ENCODE results near the gene TRIM61. TPM values are rescaled to one million over a fixed set of nuclear protein-coding genes. Genes with fewer than 3 reads are reported as not detected.

Gene TRIM61
- total and polyA plus RNA-seq, 2 of the 4 experiments (the other 2 are of a cell fraction): 1.5 to 4.7 TPM

GRCh38 chr4:164930647-164931046 lies 46.8 kb downstream of the TRIM61 start:
- POLR2A ChIA-PET (ENCODE audit: unreplicated experiment): no interaction called here
- no peaks in the 10 kb centered on the region for H3K36me3 ChIP-seq (ENCODE audit: control insufficient read depth, insufficient read depth, low read length)
- intact Hi-C loops (cut with micrococcal nuclease): no loop called here

More at GRCh38 chr4:164930647-164931046, 46.8 kb downstream of the TRIM61 start:
- no peaks in the 10 kb centered on the region for H3K4me1 ChIP-seq (ENCODE audit: control insufficient read depth, insufficient read depth, low read length)
- dilution Hi-C loops (cut with HindIII; ENCODE audit: low sequenced_read_pairs, unreplicated experiment): no loop called here
- no TSS peak for BruUV-seq (replicated peaks)
- H2BK20ac ChIP-seq (ENCODE audit: low read depth, low read length): no peak overlapping the region
- no peak overlapping the region for H2AK5ac ChIP-seq (ENCODE audit: low read depth, low read length)
- CTCF ChIA-PET: no interaction called here
- WGBS, 2 experiments (ENCODE audit: extremely low coverage in 2 of 2, insufficient read length in 1 of 2): 78% methylated on average over 4 of the region's 5 CpGs; no CpG with 5 or more reads in 1 of the 2 experiments
- no peak overlapping the region for H2AK9ac ChIP-seq (replicated peaks; ENCODE audit: low read depth, low read length, poor library complexity)
- in situ Hi-C loops (cut with MboI; ENCODE audit: low sequenced_read_pairs): no loop called here
- H3K23ac ChIP-seq (ENCODE audit: low read depth, low read length): no peak overlapping the region
- no peak overlapping the region for H4K5ac ChIP-seq (ENCODE audit: low read depth, low read length)
- H3K27ac ChIP-seq (ENCODE audit: insufficient read depth, low read length): no peak overlapping the region
- no peak overlapping the region for H2BK120ac ChIP-seq (ENCODE audit: low read depth, low read length)
- H3K27me3 ChIP-seq (ENCODE audit: control insufficient read depth, insufficient read depth, low read length): no peaks in the 10 kb centered on the region
- no peak overlapping the region for H2AFZ ChIP-seq (replicated peaks; ENCODE audit: low read length, poor library complexity)
- no peaks in the 10 kb centered on the region for H3K9me1 ChIP-seq (ENCODE audit: insufficient read depth, low read length)
- ATAC-seq (ENCODE audit: low read depth): no peak
- no peak overlapping the region for H3K4me3 ChIP-seq (ENCODE audit: insufficient read depth, low read depth, low read length)
- H3K18ac ChIP-seq (ENCODE audit: low read depth, low read length): no peak overlapping the region
- TF ChIP-seq MAFK (IDR thresholded peaks at IDR 0.05; ENCODE audit: low read depth, low read length) (no peak), POLR2A (IDR thresholded peaks at IDR 0.05; ENCODE audit: low read depth, low read length) (no peak), RCOR1 (IDR thresholded peaks at IDR 0.05; ENCODE audit: insufficient replicate concordance, low read length) (no peak), CHD1 (IDR thresholded peaks at IDR 0.05; ENCODE audit: low read depth, low read length) (no peak), SMC3 (IDR thresholded peaks at IDR 0.05; ENCODE audit: low read depth, low read length) (no peak), RAD21 (IDR thresholded peaks at IDR 0.05; ENCODE audit: low read length) (no peak), FOS (IDR thresholded peaks at IDR 0.05; ENCODE audit: low read depth, low read length) (no peak), MAZ (IDR thresholded peaks at IDR 0.05; ENCODE audit: borderline replicate concordance, low read depth, low read length) (no peak), BHLHE40 (IDR thresholded peaks at IDR 0.05; ENCODE audit: low read depth, low read length) (no peak), RFX5 (IDR thresholded peaks at IDR 0.05; ENCODE audit: low read depth, low read length) (no peak), USF2 (IDR thresholded peaks at IDR 0.05; ENCODE audit: low read depth, low read length) (no peak), CEBPB (IDR thresholded peaks at IDR 0.05; ENCODE audit: low read depth, low read length) (no peak), NFE2L2 (IDR thresholded peaks at IDR 0.05; ENCODE audit: low read depth, low read length) (no peak), MXI1 (IDR thresholded peaks at IDR 0.05; ENCODE audit: borderline replicate concordance, low read depth, low read length) (no peak), ELK1 (IDR thresholded peaks at IDR 0.05; ENCODE audit: borderline replicate concordance, low read depth, low read length) (no peak)
- TF ChIP-seq, protein P1, sequence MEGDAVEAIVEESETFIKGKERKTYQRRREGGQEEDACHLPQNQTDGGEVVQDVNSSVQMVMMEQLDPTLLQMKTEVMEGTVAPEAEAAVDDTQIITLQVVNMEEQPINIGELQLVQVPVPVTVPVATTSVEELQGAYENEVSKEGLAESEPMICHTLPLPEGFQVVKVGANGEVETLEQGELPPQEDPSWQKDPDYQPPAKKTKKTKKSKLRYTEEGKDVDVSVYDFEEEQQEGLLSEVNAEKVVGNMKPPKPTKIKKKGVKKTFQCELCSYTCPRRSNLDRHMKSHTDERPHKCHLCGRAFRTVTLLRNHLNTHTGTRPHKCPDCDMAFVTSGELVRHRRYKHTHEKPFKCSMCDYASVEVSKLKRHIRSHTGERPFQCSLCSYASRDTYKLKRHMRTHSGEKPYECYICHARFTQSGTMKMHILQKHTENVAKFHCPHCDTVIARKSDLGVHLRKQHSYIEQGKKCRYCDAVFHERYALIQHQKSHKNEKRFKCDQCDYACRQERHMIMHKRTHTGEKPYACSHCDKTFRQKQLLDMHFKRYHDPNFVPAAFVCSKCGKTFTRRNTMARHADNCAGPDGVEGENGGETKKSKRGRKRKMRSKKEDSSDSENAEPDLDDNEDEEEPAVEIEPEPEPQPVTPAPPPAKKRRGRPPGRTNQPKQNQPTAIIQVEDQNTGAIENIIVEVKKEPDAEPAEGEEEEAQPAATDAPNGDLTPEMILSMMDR (conservative IDR thresholded peaks at IDR 0.05; ENCODE audit: low read depth, low read length): no peak
- H2BK15ac ChIP-seq (ENCODE audit: low read depth, low read length): no peak overlapping the region
- no peaks in the 10 kb centered on the region for H3K79me1 ChIP-seq (ENCODE audit: low read depth in 1 of 2, low read length in 2 of 2)
- H3K9me3 ChIP-seq (ENCODE audit: control insufficient read depth, insufficient read depth, low read length): no peaks in the 10 kb centered on the region
- H3K4ac ChIP-seq (ENCODE audit: low read depth, low read length): no peak overlapping the region
- no peak overlapping the region for H4K8ac ChIP-seq (ENCODE audit: low read depth in 2 of 2, low read length in 2 of 2)
- H3K14ac ChIP-seq (replicated peaks; ENCODE audit: low read depth, low read length): no peak overlapping the region
- H4K91ac ChIP-seq (ENCODE audit: insufficient read depth, low read depth, low read length): no peak overlapping the region
- H3K4me2 ChIP-seq (ENCODE audit: low read depth, low read length): no peak overlapping the region
- no peak overlapping the region for H3K9ac ChIP-seq (ENCODE audit: low read depth, low read length)
- no peak for DNase-seq
- no peaks in the 10 kb centered on the region for H4K20me1 ChIP-seq (ENCODE audit: insufficient read depth, low read length)
- H2BK5ac ChIP-seq (ENCODE audit: low read depth, low read length, poor library complexity, severe bottlenecking): no peak overlapping the region
- H3K56ac ChIP-seq (ENCODE audit: extremely low read depth, insufficient read depth, low read length): no peak overlapping the region

Measured in IMR-90 (cell line).